H9 (cell line): ENCODE measurements around the gene THSD4. TPM values are rescaled to one million over a fixed set of nuclear protein-coding genes. Genes with fewer than 3 reads are reported as not detected.
A peak's percentile ranks its signal among the peaks of the same experiment; 100 is the strongest.

Experiments used
- DNase-seq: peaks from one replicate; pipeline ENCODE4 v3.0.0-alpha.2; 2017
- H2AFZ ChIP-seq: one replicate; pipeline ENCODE4 v1.6.1; 2013; ENCODE audit warnings: mild to moderate bottlenecking, low read length, control low read depth, moderate library complexity
- H2AK5ac ChIP-seq: 2 replicates; pipeline ENCODE4 v1.6.1; 2013; ENCODE audit warnings: low read length, control low read depth, mixed read lengths; ENCODE audit not compliant: insufficient read length
- H2BK120ac ChIP-seq: one replicate; pipeline ENCODE4 v1.6.1; 2013; ENCODE audit warnings: low read depth, mild to moderate bottlenecking, low read length, control low read depth, inconsistent platforms; ENCODE audit not compliant: poor library complexity, severe bottlenecking
- H2BK12ac ChIP-seq: 2 replicates; pipeline ENCODE4 v1.6.1; 2013; ENCODE audit warnings: low read length, control low read depth, mixed read lengths, low read depth; ENCODE audit not compliant: insufficient read length
- H2BK15ac ChIP-seq: 2 replicates; pipeline ENCODE4 v1.6.1; 2013; ENCODE audit warnings: low read depth, low read length, control low read depth
- H2BK20ac ChIP-seq: one replicate; pipeline ENCODE4 v1.6.1; 2013; ENCODE audit warnings: low read depth, mild to moderate bottlenecking, low read length, control low read depth, inconsistent platforms; ENCODE audit not compliant: poor library complexity, severe bottlenecking
- H2BK5ac ChIP-seq: 2 replicates; pipeline ENCODE4 v1.6.1; 2013; ENCODE audit warnings: low read length, control low read depth, mixed read lengths; ENCODE audit not compliant: insufficient read length
- H3K14ac ChIP-seq: 2 replicates; pipeline ENCODE4 v1.6.1; 2013; ENCODE audit warnings: low read length, control low read depth; ENCODE audit not compliant: insufficient read depth
- H3K18ac ChIP-seq: 2 replicates; pipeline ENCODE4 v1.6.1; 2013; ENCODE audit warnings: low read depth, mild to moderate bottlenecking, mixed read lengths, low read length, control low read depth; ENCODE audit not compliant: insufficient read length
- H3K23ac ChIP-seq: 2 replicates; pipeline ENCODE4 v1.6.1; 2013; ENCODE audit warnings: low read length, control low read depth, mixed read lengths, low read depth; ENCODE audit not compliant: insufficient read length
- H3K23me2 ChIP-seq: 2 replicates; pipeline ENCODE4 v1.6.1; 2013; ENCODE audit warnings: low read depth, mild to moderate bottlenecking, mixed read lengths, low read length, control low read depth; ENCODE audit not compliant: insufficient read length, poor library complexity, severe bottlenecking
- H3K27ac ChIP-seq: 2 replicates; pipeline ENCODE4 v1.5.1; 2013; ENCODE audit warnings: low read length, control low read depth, mixed read lengths, low read depth; ENCODE audit not compliant: insufficient read length
- H3K27me3 ChIP-seq: 2 replicates; pipeline ENCODE4 v1.6.1; 2013; ENCODE audit warnings: low read length, control low read depth, inconsistent platforms; ENCODE audit not compliant: insufficient read depth
- H3K4ac ChIP-seq: 2 replicates; pipeline ENCODE4 v1.6.1; 2013; ENCODE audit warnings: low read depth, mild to moderate bottlenecking, control low read depth, inconsistent platforms, low read length, moderate library complexity
- H3K4me1 ChIP-seq: 2 replicates; pipeline ENCODE4 v1.6.1; 2013; ENCODE audit warnings: low read length, control low read depth, inconsistent platforms; ENCODE audit not compliant: insufficient read depth
- H3K4me2 ChIP-seq: 2 replicates; pipeline ENCODE4 v1.6.1; 2013; ENCODE audit warnings: low read length, control low read depth, mixed read lengths; ENCODE audit not compliant: insufficient read length, insufficient read depth
- H3K56ac ChIP-seq: 2 replicates; pipeline ENCODE4 v1.6.1; 2013; ENCODE audit warnings: low read depth, mild to moderate bottlenecking, mixed read lengths, low read length, control low read depth; ENCODE audit not compliant: insufficient read length
- H3K79me1 ChIP-seq: 2 replicates; pipeline ENCODE4 v1.6.1; 2013; ENCODE audit warnings: low read depth, mild to moderate bottlenecking, moderate library complexity, low read length, control low read depth, inconsistent platforms; ENCODE audit not compliant: insufficient read depth, poor library complexity, severe bottlenecking
- H3K79me2 ChIP-seq: 2 replicates; pipeline ENCODE4 v1.6.1; 2013; ENCODE audit warnings: low read length, control low read depth, inconsistent platforms; ENCODE audit not compliant: insufficient read depth
- H3K9ac ChIP-seq: 2 replicates; pipeline ENCODE4 v1.6.1; 2013; ENCODE audit warnings: low read length, control low read depth, mixed read lengths; ENCODE audit not compliant: insufficient read length; ENCODE audit errors: extremely low read depth
- H3K9me3 ChIP-seq: one replicate; pipeline ENCODE4 v1.6.1; 2013; ENCODE audit warnings: low read depth, low read length, inconsistent platforms; ENCODE audit not compliant: control insufficient read depth
- H3T11ph ChIP-seq: one replicate; pipeline ENCODE4 v1.6.1; 2013; ENCODE audit warnings: mild to moderate bottlenecking, low read length, control low read depth, inconsistent platforms
- H4K20me1 ChIP-seq: one replicate; pipeline ENCODE4 v1.6.1; 2013; ENCODE audit not compliant: control insufficient read depth, insufficient read length, insufficient read depth
- H4K5ac ChIP-seq: 2 replicates; pipeline ENCODE4 v1.6.1; 2013; ENCODE audit warnings: low read depth, mild to moderate bottlenecking, mixed read lengths, low read length, control low read depth; ENCODE audit not compliant: insufficient read length
- H4K8ac ChIP-seq: replicated peaks from 2 replicates; pipeline ENCODE4 v1.6.1; 2013; ENCODE audit warnings: low read length, control low read depth, mixed read lengths, low read depth; ENCODE audit not compliant: insufficient read length
- H4K91ac ChIP-seq: 2 replicates; pipeline ENCODE4 v1.6.1; 2013; ENCODE audit warnings: low read depth, mild to moderate bottlenecking, moderate library complexity, mixed read lengths, low read length, control low read depth; ENCODE audit not compliant: insufficient read length
- H3K27ac Mint-ChIP-seq, 3 experiments: 2 replicates in 2 of 3; 3 replicates in 1 of 3; pipeline ENCODE4 v1.8.0; 2020 to 2021; ENCODE audit warnings: mixed read lengths in 3 of 3, mild to moderate bottlenecking in 1 of 3, moderate library complexity in 1 of 3
- H3K27me3 Mint-ChIP-seq: 2 replicates; pipeline ENCODE4 v1.8.0; 2021; ENCODE audit warnings: low read depth, mild to moderate bottlenecking, moderate library complexity, mixed read lengths
- H3K36me3 Mint-ChIP-seq, 3 experiments: 2 replicates in 2 of 3; 3 replicates in 1 of 3; pipeline ENCODE4 v1.8.0; 2020 to 2021; ENCODE audit warnings: low read depth in 3 of 3, mixed read lengths in 3 of 3; ENCODE audit not compliant: insufficient read depth in 1 of 3
- H3K4me1 Mint-ChIP-seq, 2 experiments: 2 replicates each; pipeline ENCODE4 v1.8.0; 2020; ENCODE audit warnings: mixed read lengths in 2 of 2
- H3K4me3 Mint-ChIP-seq, 2 experiments: 2 replicates in 1 of 2; 3 replicates in 1 of 2; pipeline ENCODE4 v1.8.0; 2020 to 2021; ENCODE audit warnings: mild to moderate bottlenecking in 2 of 2, mixed read lengths in 2 of 2, moderate library complexity in 1 of 2
- H3K9me3 Mint-ChIP-seq, 2 experiments: 2 replicates in 1 of 2; 3 replicates in 1 of 2; pipeline ENCODE4 v1.8.0; 2020; ENCODE audit warnings: mild to moderate bottlenecking in 2 of 2, mixed read lengths in 2 of 2, moderate library complexity in 1 of 2
- WGBS: extraction: QIAGEN DNeasy Blood & Tissue Kit; methylation state at CpG from one replicate; pipeline ENCODE4 v1.1.7; 2013; ENCODE audit warnings: missing lambda C conversion rate, low lambda C conversion rate, mixed read lengths; ENCODE audit not compliant: insufficient read length; ENCODE audit errors: extremely low coverage; 5-methylcytosine and 5-hydroxymethylcytosine counted together
- total RNA-seq: library from RNA; stranded (reverse); gene quantifications from 2 replicates; pipeline ENCODE4 v1.2.1, GENCODE V29; 2021
- TF ChIP-seq, protein P1 (sequence below): fragments of 200-600 bp; sonication (generic); conservative IDR thresholded peaks from 3 replicates; pipeline ENCODE4 v1.8.0; 2021; ENCODE audit warnings: antibody characterized with exemption, mild to moderate bottlenecking

Gene THSD4
- total RNA-seq, 1 experiment from 2014 or later, result 5.5 TPM

DNA sequence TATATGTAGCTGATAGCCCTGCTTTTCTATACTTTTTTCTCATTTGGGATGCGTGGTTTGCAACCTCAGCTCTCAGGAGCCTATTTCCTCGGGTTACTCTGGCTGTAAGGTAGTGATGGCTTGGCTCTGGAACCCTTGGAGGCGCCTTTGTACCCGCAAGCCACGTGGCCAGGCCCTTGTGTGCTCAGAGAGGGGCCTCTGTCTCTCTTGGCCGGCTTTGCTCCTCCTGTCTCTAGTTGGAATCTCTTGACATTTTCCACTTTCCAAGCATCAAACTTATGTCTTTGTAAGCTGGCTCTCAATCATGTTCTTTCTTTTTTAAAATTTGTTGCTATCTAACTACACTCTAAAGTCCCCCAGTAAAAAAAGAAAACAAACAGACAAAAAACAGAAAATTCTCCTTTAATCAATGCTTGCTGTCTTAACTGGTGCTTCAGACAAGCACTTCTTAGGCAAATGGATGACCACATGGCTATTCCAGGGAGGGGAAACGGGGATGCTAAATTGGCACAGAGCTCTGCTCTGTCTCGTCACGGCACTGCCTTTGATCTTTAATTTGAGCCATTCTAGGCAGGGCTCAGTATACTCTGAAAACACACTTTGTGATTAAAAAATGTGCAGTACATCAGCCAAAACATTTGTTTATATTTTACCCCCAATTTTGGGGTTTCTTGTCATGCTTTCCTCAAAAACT lies 514.7 kb downstream of the THSD4 start:
- no peaks in the 10 kb centered on the region for H3K9me3 Mint-ChIP-seq
- no peaks in the 10 kb centered on the region for H3K9me3 ChIP-seq
- TF ChIP-seq, protein P1, sequence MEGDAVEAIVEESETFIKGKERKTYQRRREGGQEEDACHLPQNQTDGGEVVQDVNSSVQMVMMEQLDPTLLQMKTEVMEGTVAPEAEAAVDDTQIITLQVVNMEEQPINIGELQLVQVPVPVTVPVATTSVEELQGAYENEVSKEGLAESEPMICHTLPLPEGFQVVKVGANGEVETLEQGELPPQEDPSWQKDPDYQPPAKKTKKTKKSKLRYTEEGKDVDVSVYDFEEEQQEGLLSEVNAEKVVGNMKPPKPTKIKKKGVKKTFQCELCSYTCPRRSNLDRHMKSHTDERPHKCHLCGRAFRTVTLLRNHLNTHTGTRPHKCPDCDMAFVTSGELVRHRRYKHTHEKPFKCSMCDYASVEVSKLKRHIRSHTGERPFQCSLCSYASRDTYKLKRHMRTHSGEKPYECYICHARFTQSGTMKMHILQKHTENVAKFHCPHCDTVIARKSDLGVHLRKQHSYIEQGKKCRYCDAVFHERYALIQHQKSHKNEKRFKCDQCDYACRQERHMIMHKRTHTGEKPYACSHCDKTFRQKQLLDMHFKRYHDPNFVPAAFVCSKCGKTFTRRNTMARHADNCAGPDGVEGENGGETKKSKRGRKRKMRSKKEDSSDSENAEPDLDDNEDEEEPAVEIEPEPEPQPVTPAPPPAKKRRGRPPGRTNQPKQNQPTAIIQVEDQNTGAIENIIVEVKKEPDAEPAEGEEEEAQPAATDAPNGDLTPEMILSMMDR, result no peak
- no peak overlapping the region for H2BK15ac ChIP-seq
- H3K56ac ChIP-seq, result no peak overlapping the region
- no peak overlapping the region for H3T11ph ChIP-seq
- no peak overlapping the region for H3K18ac ChIP-seq
- H3K4me3 Mint-ChIP-seq, result no peak overlapping the region; a peak in 1 of 5 replicates
- H2BK120ac ChIP-seq, result no peak overlapping the region
- H2BK12ac ChIP-seq, result no peak overlapping the region
- no peaks in the 10 kb centered on the region for H3K79me2 ChIP-seq
- H3K4me2 ChIP-seq, result no peak overlapping the region
- no peak overlapping the region for H4K91ac ChIP-seq
- H3K79me1 ChIP-seq, result no peaks in the 10 kb centered on the region
- no peaks in the 10 kb centered on the region; a peak in 1 of 7 replicates for H3K36me3 Mint-ChIP-seq
- H3K9ac ChIP-seq, result no peak overlapping the region
- DNase-seq, result no peak
- H2BK5ac ChIP-seq, result no peak overlapping the region
- no CpG with 5 or more reads among the region's 9 CpGs for WGBS
- H4K5ac ChIP-seq, result no peak overlapping the region
- no peaks in the 10 kb centered on the region for H3K27me3 ChIP-seq
- H2AFZ ChIP-seq, result no peak overlapping the region
- H3K27ac ChIP-seq, result no peak overlapping the region
- H4K8ac ChIP-seq, result no peak overlapping the region
- no peak overlapping the region for H3K14ac ChIP-seq
- H3K27me3 Mint-ChIP-seq, result no peaks in the 10 kb centered on the region; the same call in none of the 2 replicates
- no peaks in the 10 kb centered on the region for H4K20me1 ChIP-seq
- no peak overlapping the region for H2AK5ac ChIP-seq
- H3K4me1 ChIP-seq, result peaks cover 13% of the 10 kb centered on the region
- H2BK20ac ChIP-seq, result no peak overlapping the region
- no peak overlapping the region for H3K23ac ChIP-seq
- peak overlapping the region in 1 of 3 experiments; percentile 25; a peak in 1 of 7 replicates for H3K27ac Mint-ChIP-seq
- H3K23me2 ChIP-seq, result no peaks in the 10 kb centered on the region
- H3K4me1 Mint-ChIP-seq, result peaks cover 45% of the 10 kb centered on the region in 2 experiments
- no peak overlapping the region for H3K4ac ChIP-seq
